Stimulated activated CD4-positive, alpha-beta T cell treated with anti-CD3 and anti-CD28 coated beads, Interleukin-15, amount 100 ng/mL, for 48 hours (primary cell): ENCODE data around the gene RASSF7.

Experiments
- DNase-seq, 2 donors: peaks; one replicate each; pipeline ENCODE4 v3.0.0-alpha.2; 2020; ENCODE audit warnings: low read depth in 2 of 2

RASSF7 gene

GRCh38 chr11:586376-587316 lies 25.9 kb downstream of the RASSF7 start:
- DNase-seq, result no peak

GRCh38 chr11:587546-587945 lies 26.8 kb downstream of the RASSF7 start:
- no peak for DNase-seq

- peak; percentile 66 to 70 for DNase-seq
These were observed 27.2 kb downstream of the RASSF7 start for GRCh38 chr11:587978-588380.

- DNase-seq, result no peak
These were observed 29.0 kb downstream of the RASSF7 start for GRCh38 chr11:589798-590197.

- no peak for DNase-seq
These were observed 30.2 kb downstream of the RASSF7 start for GRCh38 chr11:590997-591396.

GRCh38 chr11:592501-592900 lies 31.7 kb downstream of the RASSF7 start:
- DNase-seq, result no peak

GRCh38 chr11:592918-593317 lies 32.1 kb downstream of the RASSF7 start:
- no peak for DNase-seq

GRCh38 chr11:593347-593746 lies 32.6 kb downstream of the RASSF7 start:
- no peak for DNase-seq

GRCh38 chr11:595400-595799 lies 34.6 kb downstream of the RASSF7 start:
- DNase-seq, result no peak

GRCh38 chr11:596374-596773 lies 35.6 kb downstream of the RASSF7 start:
- no peak for DNase-seq

- no peak for DNase-seq
These were observed 36.5 kb downstream of the RASSF7 start for GRCh38 chr11:597166-597725.

GRCh38 chr11:598005-598680 lies 37.4 kb downstream of the RASSF7 start:
- no peak for DNase-seq

- DNase-seq, result no peak
These were observed 40.9 kb downstream of the RASSF7 start for GRCh38 chr11:601573-602245.

GRCh38 chr11:603154-603553 lies 42.4 kb downstream of the RASSF7 start:
- no peak for DNase-seq

GRCh38 chr11:605286-606129 lies 44.7 kb downstream of the RASSF7 start:
- DNase-seq, result no peak

GRCh38 chr11:606245-606644 lies 45.5 kb downstream of the RASSF7 start:
- DNase-seq, result no peak

- DNase-seq, result no peak
These were observed 46.4 kb downstream of the RASSF7 start for GRCh38 chr11:607020-607780.

- DNase-seq, result no peak
These were observed 47.3 kb downstream of the RASSF7 start for GRCh38 chr11:607971-608659.

GRCh38 chr11:608791-609251 lies 48.1 kb downstream of the RASSF7 start:
- DNase-seq, result no peak

- DNase-seq, result no peak
These were observed 48.6 kb downstream of the RASSF7 start for GRCh38 chr11:609341-609811.
